Neuronal stem cell (in vitro differentiated cells): ENCODE data around the gene RAB3C.

ENCODE experiments used
- DNase-seq: peaks from one replicate; pipeline ENCODE4 v3.0.0-alpha.2; 2013; ENCODE audit warnings: low spot score
- H2AFZ ChIP-seq: one replicate; pipeline ENCODE4 v1.6.1; 2013; ENCODE audit warnings: mild to moderate bottlenecking, low read length, inconsistent platforms
- H2AK5ac ChIP-seq: 2 replicates; pipeline ENCODE4 v1.6.1; 2013; ENCODE audit warnings: low read depth, mild to moderate bottlenecking, inconsistent platforms, low read length, moderate library complexity, mixed read lengths
- H2BK120ac ChIP-seq: 2 replicates; pipeline ENCODE4 v1.6.1; 2013; ENCODE audit warnings: low read depth, mild to moderate bottlenecking, inconsistent platforms, low read length, moderate library complexity, mixed read lengths
- H2BK12ac ChIP-seq: one replicate; pipeline ENCODE4 v1.6.1; 2013; ENCODE audit warnings: low read length, inconsistent platforms
- H2BK15ac ChIP-seq: 2 replicates; pipeline ENCODE4 v1.6.1; 2013; ENCODE audit warnings: mild to moderate bottlenecking, low read length, inconsistent platforms, mixed read lengths
- H2BK5ac ChIP-seq: one replicate; pipeline ENCODE4 v1.6.1; 2013; ENCODE audit warnings: inconsistent platforms, mild to moderate bottlenecking, low read length, moderate library complexity
- H3K14ac ChIP-seq: one replicate; pipeline ENCODE4 v1.6.1; 2013; ENCODE audit warnings: low read length, inconsistent platforms
- H3K18ac ChIP-seq: 2 replicates; pipeline ENCODE4 v1.6.1; 2013; ENCODE audit warnings: low read length, inconsistent platforms
- H3K23ac ChIP-seq: 2 replicates; pipeline ENCODE4 v1.6.1; 2013; ENCODE audit warnings: low read depth, mild to moderate bottlenecking, mixed read lengths, low read length, inconsistent platforms; ENCODE audit not compliant: poor library complexity
- H3K27ac ChIP-seq: replicated peaks from 3 replicates; pipeline ENCODE4 v1.5.1; 2013; ENCODE audit warnings: low read length, inconsistent platforms
- H3K27me3 ChIP-seq, 3 experiments: 2 replicates each; pipeline ENCODE4 v1.6.1; 2013; ENCODE audit warnings: low read length in 3 of 3, mild to moderate bottlenecking in 2 of 3, inconsistent platforms in 1 of 3, low read depth in 1 of 3, mixed read lengths in 1 of 3, moderate library complexity in 1 of 3; ENCODE audit not compliant: control insufficient read depth in 3 of 3, insufficient read depth in 3 of 3
- H3K36me3 ChIP-seq, 2 donors: replicated peaks in 1 of 2; 2 replicates each; pipeline ENCODE4 v1.6.1; 2013; ENCODE audit warnings: low read length in 2 of 2; ENCODE audit not compliant: control insufficient read depth in 2 of 2, insufficient read depth in 2 of 2
- H3K4ac ChIP-seq: 2 replicates; pipeline ENCODE4 v1.6.1; 2013; ENCODE audit warnings: inconsistent platforms, mild to moderate bottlenecking, low read length, moderate library complexity
- H3K4me1 ChIP-seq, 2 donors: 1 replicate in 1 of 2; 2 replicates in 1 of 2; pipeline ENCODE4 v1.6.1; 2013; ENCODE audit warnings: low read length in 2 of 2, low read depth in 1 of 2; ENCODE audit not compliant: control insufficient read depth in 2 of 2, insufficient read depth in 1 of 2
- H3K4me2 ChIP-seq: one replicate; pipeline ENCODE4 v1.6.1; 2013; ENCODE audit warnings: mild to moderate bottlenecking, low read length, inconsistent platforms; ENCODE audit not compliant: insufficient read depth, poor library complexity, severe bottlenecking
- H3K4me3 ChIP-seq, 2 donors: 2 replicates each; pipeline ENCODE4 v1.5.1; 2013; ENCODE audit warnings: low read length in 2 of 2, mild to moderate bottlenecking in 2 of 2, inconsistent platforms in 1 of 2, moderate library complexity in 1 of 2
- H3K79me1 ChIP-seq: one replicate; pipeline ENCODE4 v1.6.1; 2013; ENCODE audit warnings: low read depth, mild to moderate bottlenecking, inconsistent platforms, low read length, moderate library complexity
- H3K9ac ChIP-seq: one replicate; pipeline ENCODE4 v1.6.1; 2013; ENCODE audit warnings: mild to moderate bottlenecking, low read depth, low read length, inconsistent platforms; ENCODE audit not compliant: poor library complexity
- H3K9me3 ChIP-seq, 2 donors: replicated peaks in 1 of 2; 2 replicates each; pipeline versions ENCODE3 to v1.6.1; 2013; ENCODE audit warnings: low read length in 2 of 2, mild to moderate bottlenecking in 2 of 2, inconsistent platforms in 1 of 2, low read depth in 1 of 2, mixed read lengths in 1 of 2, moderate library complexity in 1 of 2; ENCODE audit not compliant: control insufficient read depth in 2 of 2, insufficient read depth in 1 of 2
- H4K8ac ChIP-seq: one replicate; pipeline ENCODE4 v1.6.1; 2013; ENCODE audit warnings: low read depth, mild to moderate bottlenecking, inconsistent platforms, low read length, moderate library complexity
- H4K91ac ChIP-seq: one replicate; pipeline ENCODE4 v1.6.1; 2013; ENCODE audit warnings: low read length, low read depth, mild to moderate bottlenecking, inconsistent platforms; ENCODE audit not compliant: poor library complexity
- WGBS, 2 donors: extraction: QIAGEN DNeasy Blood & Tissue Kit; methylation state at CpG; one replicate each; pipeline ENCODE4 v1.1.7; 2013; ENCODE audit warnings: missing lambda C conversion rate in 2 of 2, mixed read lengths in 1 of 2; ENCODE audit not compliant: insufficient read length in 2 of 2, insufficient replicate concordance in 1 of 2; ENCODE audit errors: extremely low coverage in 2 of 2; 5-methylcytosine and 5-hydroxymethylcytosine counted together

Gene RAB3C

GRCh38 chr5:58745350-58745749 is 162.5 kb downstream of the RAB3C start:
- no peaks in the 10 kb centered on the region for H3K4me1 ChIP-seq
- no peak overlapping the region for H3K18ac ChIP-seq
- no peaks in the 10 kb centered on the region for H3K27me3 ChIP-seq
- no peak overlapping the region for H2BK12ac ChIP-seq
- H4K8ac ChIP-seq = no peak overlapping the region
- H3K27ac ChIP-seq = no peak overlapping the region
- no peak overlapping the region for H3K9ac ChIP-seq
- no peak overlapping the region for H2BK5ac ChIP-seq
- no peak overlapping the region for H2AK5ac ChIP-seq
- H3K23ac ChIP-seq = no peak overlapping the region
- no peak overlapping the region for H3K14ac ChIP-seq
- no peak overlapping the region for H4K91ac ChIP-seq
- no peak overlapping the region for H2AFZ ChIP-seq
- WGBS, 2 donors = no CpG with 5 or more reads among the region's 4 CpGs
- H3K4ac ChIP-seq = no peak overlapping the region
- H3K9me3 ChIP-seq = no peaks in the 10 kb centered on the region
- H2BK15ac ChIP-seq = no peak overlapping the region
- no peak overlapping the region for H3K4me2 ChIP-seq
- H3K4me3 ChIP-seq = no peak overlapping the region
- H3K36me3 ChIP-seq = no peaks in the 10 kb centered on the region
- H3K79me1 ChIP-seq = no peaks in the 10 kb centered on the region
- no peak overlapping the region for H2BK120ac ChIP-seq
- no peak for DNase-seq

DNA sequence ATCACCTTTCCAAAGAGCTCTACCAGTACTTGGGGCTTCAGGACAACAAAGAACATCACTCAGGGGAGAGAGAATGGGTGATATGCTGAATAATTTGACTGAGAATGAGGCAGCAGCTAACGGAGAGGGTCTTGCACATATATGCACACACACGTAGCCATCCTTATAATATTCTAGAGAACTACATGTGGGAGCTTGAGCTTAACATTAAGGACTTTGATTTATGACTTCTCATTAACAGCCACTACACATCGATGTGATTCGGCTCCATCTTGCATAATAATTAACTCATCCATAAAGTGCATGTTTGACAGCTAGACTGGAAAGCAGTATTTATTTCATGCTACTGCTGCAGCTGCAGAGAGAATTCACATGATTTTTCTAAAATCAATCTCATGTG is 163.4 kb downstream of the RAB3C start:
- no peak overlapping the region for H3K23ac ChIP-seq

DNA sequence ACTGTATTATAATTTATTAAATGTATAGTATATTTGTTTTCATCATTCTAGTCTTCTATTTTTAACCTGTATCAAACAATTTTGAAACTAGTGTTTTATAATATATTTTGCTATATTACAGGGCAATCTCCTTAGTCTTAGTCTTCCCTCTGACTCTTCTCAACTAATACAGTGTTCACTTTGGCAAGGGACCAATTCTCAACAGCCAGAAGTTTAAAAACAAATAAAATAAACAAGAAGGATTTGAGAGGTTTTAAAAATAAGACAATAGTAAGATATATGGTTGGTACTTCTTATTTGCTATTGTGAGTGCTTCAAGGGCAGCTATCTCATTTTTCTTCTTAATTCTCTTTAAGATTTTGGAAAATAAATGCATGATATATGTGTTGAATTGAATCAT is 167.2 kb downstream of the RAB3C start:
- no peak overlapping the region for H3K18ac ChIP-seq
- no peak overlapping the region for H2AFZ ChIP-seq
- H2BK15ac ChIP-seq = no peak overlapping the region
- H3K23ac ChIP-seq = no peak overlapping the region
- no peaks in the 10 kb centered on the region for H3K79me1 ChIP-seq
- H3K9me3 ChIP-seq = no peaks in the 10 kb centered on the region
- H3K27ac ChIP-seq = no peak overlapping the region
- H3K14ac ChIP-seq = no peak overlapping the region
- H2BK5ac ChIP-seq = no peak overlapping the region
- no peak overlapping the region for H3K4me2 ChIP-seq
- H2BK12ac ChIP-seq = no peak overlapping the region
- no peak overlapping the region for H4K8ac ChIP-seq
- H3K27me3 ChIP-seq = no peaks in the 10 kb centered on the region
- peaks cover 2 to 4% of the 10 kb centered on the region in 2 donors for H3K4me1 ChIP-seq
- H3K9ac ChIP-seq = no peak overlapping the region
- H2AK5ac ChIP-seq = no peak overlapping the region
- no peaks in the 10 kb centered on the region for H3K36me3 ChIP-seq
- no peak overlapping the region for H2BK120ac ChIP-seq
- no peak overlapping the region for H3K4me3 ChIP-seq
- no peak for DNase-seq
- no peak overlapping the region for H4K91ac ChIP-seq
- no peak overlapping the region for H3K4ac ChIP-seq

More for the DNA sequence above, 163.4 kb downstream of the RAB3C start:
- Histone ChIP-seq H4K8ac (no peak overlapping the region), H3K4ac (no peak overlapping the region), H3K18ac (no peak overlapping the region), H2BK15ac (no peak overlapping the region), H2AFZ (no peak overlapping the region), H3K9ac (no peak overlapping the region), H3K36me3 (no peaks in the 10 kb centered on the region), H3K4me2 (no peak overlapping the region), H3K27me3 (no peaks in the 10 kb centered on the region), H2BK5ac (no peak overlapping the region), H4K91ac (no peak overlapping the region), H3K4me1 (no peaks in the 10 kb centered on the region), H3K79me1 (no peaks in the 10 kb centered on the region), H2BK12ac (no peak overlapping the region), H2AK5ac (no peak overlapping the region), H3K9me3 (no peaks in the 10 kb centered on the region), H3K4me3 (no peak overlapping the region), H3K14ac (no peak overlapping the region), H2BK120ac (no peak overlapping the region), H3K27ac (no peak overlapping the region)
- DNase-seq = no peak
- no CpG with 5 or more reads among the region's 4 CpGs for WGBS, 2 donors

- Histone ChIP-seq H3K27me3 (no peaks in the 10 kb centered on the region), H3K9ac (no peak overlapping the region), H3K18ac (no peak overlapping the region), H3K4me2 (no peak overlapping the region), H2AK5ac (no peak overlapping the region), H3K9me3 (no peaks in the 10 kb centered on the region), H4K91ac (no peak overlapping the region), H3K14ac (no peak overlapping the region), H3K4me1 (peaks cover 2 to 4% of the 10 kb centered on the region in 2 donors), H2BK5ac (no peak overlapping the region), H3K36me3 (no peaks in the 10 kb centered on the region), H2BK15ac (no peak overlapping the region), H2AFZ (no peak overlapping the region), H3K27ac (no peak overlapping the region), H3K4ac (no peak overlapping the region), H3K4me3 (no peak overlapping the region), H3K23ac (no peak overlapping the region), H2BK120ac (no peak overlapping the region), H2BK12ac (no peak overlapping the region), H4K8ac (no peak overlapping the region), H3K79me1 (no peaks in the 10 kb centered on the region)
- no peak for DNase-seq
- WGBS, 2 donors = no CpG with 5 or more reads among the region's 4 CpGs
Observed at GRCh38 chr5:58751222-58751837, 168.5 kb downstream of the RAB3C start.
